OCI-LY3 (cell line): Measurements from ENCODE around the gene CRYGN.

Source experiments
- H2AFZ ChIP-seq: fragments of 200-600, 300-600 bp; shearing (Covaris generic); 2 replicates; pipeline ENCODE4 v1.6.0; 2014; ENCODE audit warnings: antibody characterized with exemption, low read depth, low read length
- H3K27ac ChIP-seq: fragments of 200-600, 300-600 bp; sonication (generic); 2 replicates; pipeline ENCODE4 v1.5.1; 2014; ENCODE audit warnings: mild to moderate bottlenecking, low read length, moderate library complexity, mixed read lengths
- H3K27me3 ChIP-seq: fragments of 200-600, 300-600 bp; sonication (generic); 2 replicates; pipeline ENCODE4 v1.6.1; 2014; ENCODE audit warnings: low read depth, low read length, mixed read lengths
- H3K36me3 ChIP-seq: fragments of 200-600, 300-600 bp; sonication (generic); replicated peaks from 2 replicates; pipeline ENCODE3; 2014; ENCODE audit warnings: low read depth, low read length, mixed read lengths
- H3K4me1 ChIP-seq: fragments of 300-600, 200-600 bp; sonication (generic); 2 replicates; pipeline ENCODE4 v1.6.1; 2014; ENCODE audit warnings: low read length, mixed read lengths
- H3K4me2 ChIP-seq: fragments of 200-600, 300-600 bp; sonication (generic); 2 replicates; pipeline ENCODE4 v1.6.1; 2014; ENCODE audit warnings: low read length, mixed read lengths
- H3K4me3 ChIP-seq: fragments of 300-600, 200-600 bp; sonication (generic); 2 replicates; pipeline ENCODE4 v1.5.1; 2014; ENCODE audit warnings: antibody characterized with exemption, mild to moderate bottlenecking, low read length, moderate library complexity
- H3K79me2 ChIP-seq: fragments of 300-600, 200-600 bp; shearing (Covaris generic); 2 replicates; pipeline ENCODE4 v1.6.1; 2014; ENCODE audit warnings: mild to moderate bottlenecking, low read length, mixed read lengths
- H3K9ac ChIP-seq: fragments of 300-600, 200-600 bp; shearing (Covaris generic); 2 replicates; pipeline ENCODE4 v1.6.0; 2014; ENCODE audit warnings: mild to moderate bottlenecking, low read length, moderate library complexity
- H3K9me3 ChIP-seq: fragments of 200-600, 300-600 bp; shearing (Covaris generic); 2 replicates; pipeline ENCODE4 v1.6.1; 2014; ENCODE audit warnings: low read length, mixed read lengths; ENCODE audit not compliant: insufficient read depth
- H4K20me1 ChIP-seq: fragments of 200-600, 300-600 bp; sonication (generic); 2 replicates; pipeline ENCODE4 v1.6.1; 2016; ENCODE audit warnings: low read length, mixed read lengths; ENCODE audit not compliant: insufficient read depth
- EZH2phosphoT487 ChIP-seq: fragments of 200-600 bp; shearing (Covaris generic); IDR thresholded peaks from 2 replicates; pipeline ENCODE4 v1.6.1; 2018; ENCODE audit warnings: antibody characterized with exemption, mixed run types, low read depth
- TF ChIP-seq, protein P1 (sequence below): fragments of 200-600, 300-600 bp; sonication (generic); IDR thresholded peaks from 2 replicates; pipeline ENCODE4 v1.5.1; 2014; ENCODE audit warnings: antibody characterized with exemption, low read length, low read depth

The CRYGN gene

GRCh38 chr7:151406051-151406875 lies 33.7 kb downstream of the CRYGN start:
- Histone ChIP-seq H3K4me1 (no peaks in the 10 kb centered on the region; the same call in 1 of the 2 replicates), H2AFZ (no peak overlapping the region), H3K9ac (no peak overlapping the region), H3K4me3 (no peak overlapping the region), H4K20me1 (no peaks in the 10 kb centered on the region; the same call in 1 of the 2 replicates), H3K27ac (no peak overlapping the region), H3K36me3 (no peaks in the 10 kb centered on the region), H3K79me2 (no peaks in the 10 kb centered on the region), H3K27me3 (peaks cover 22% of the 10 kb centered on the region), H3K4me2 (no peak overlapping the region), H3K9me3 (no peaks in the 10 kb centered on the region)
- no peak for TF ChIP-seq EZH2phosphoT487
- TF ChIP-seq, protein P1, sequence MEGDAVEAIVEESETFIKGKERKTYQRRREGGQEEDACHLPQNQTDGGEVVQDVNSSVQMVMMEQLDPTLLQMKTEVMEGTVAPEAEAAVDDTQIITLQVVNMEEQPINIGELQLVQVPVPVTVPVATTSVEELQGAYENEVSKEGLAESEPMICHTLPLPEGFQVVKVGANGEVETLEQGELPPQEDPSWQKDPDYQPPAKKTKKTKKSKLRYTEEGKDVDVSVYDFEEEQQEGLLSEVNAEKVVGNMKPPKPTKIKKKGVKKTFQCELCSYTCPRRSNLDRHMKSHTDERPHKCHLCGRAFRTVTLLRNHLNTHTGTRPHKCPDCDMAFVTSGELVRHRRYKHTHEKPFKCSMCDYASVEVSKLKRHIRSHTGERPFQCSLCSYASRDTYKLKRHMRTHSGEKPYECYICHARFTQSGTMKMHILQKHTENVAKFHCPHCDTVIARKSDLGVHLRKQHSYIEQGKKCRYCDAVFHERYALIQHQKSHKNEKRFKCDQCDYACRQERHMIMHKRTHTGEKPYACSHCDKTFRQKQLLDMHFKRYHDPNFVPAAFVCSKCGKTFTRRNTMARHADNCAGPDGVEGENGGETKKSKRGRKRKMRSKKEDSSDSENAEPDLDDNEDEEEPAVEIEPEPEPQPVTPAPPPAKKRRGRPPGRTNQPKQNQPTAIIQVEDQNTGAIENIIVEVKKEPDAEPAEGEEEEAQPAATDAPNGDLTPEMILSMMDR = no peak

GRCh38 chr7:151405588-151405987 lies 34.4 kb downstream of the CRYGN start:
- no peak overlapping the region for H3K4me3 ChIP-seq

DNA sequence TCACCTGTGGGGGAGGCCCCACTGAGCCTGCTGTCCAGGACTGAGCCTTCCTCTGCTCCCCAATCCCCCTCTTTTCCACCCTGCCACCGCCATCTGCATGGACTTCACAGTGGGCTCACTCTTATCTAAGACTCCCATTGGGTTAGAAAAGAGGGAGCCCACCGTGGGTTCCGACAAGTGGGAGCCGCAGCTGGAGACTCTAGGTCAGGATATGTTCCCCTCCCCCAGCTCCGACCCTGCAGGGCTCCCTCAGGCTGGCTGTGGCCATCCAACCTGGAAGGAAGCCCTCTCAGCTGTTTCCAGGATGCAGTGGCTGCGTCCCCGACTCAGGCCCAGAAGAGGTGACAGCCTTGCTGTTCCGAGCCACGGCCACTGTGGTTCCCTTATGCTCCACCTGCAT lies 34.9 kb downstream of the CRYGN start:
- TF ChIP-seq, protein P1 = no peak
- TF ChIP-seq EZH2phosphoT487 = no peak
- Histone ChIP-seq H3K27ac (no peak overlapping the region), H3K4me2 (no peak overlapping the region), H3K9me3 (no peaks in the 10 kb centered on the region), H3K4me3 (no peak overlapping the region), H3K36me3 (no peaks in the 10 kb centered on the region), H3K79me2 (no peaks in the 10 kb centered on the region), H3K4me1 (peaks cover 11% of the 10 kb centered on the region), H4K20me1 (peaks cover 3% of the 10 kb centered on the region; the same call in 1 of the 2 replicates), H3K27me3 (peaks cover 26% of the 10 kb centered on the region), H2AFZ (no peak overlapping the region), H3K9ac (no peak overlapping the region)

More at GRCh38 chr7:151405588-151405987, 34.4 kb downstream of the CRYGN start:
- Histone ChIP-seq H3K36me3 (no peaks in the 10 kb centered on the region), H3K4me2 (no peak overlapping the region), H3K27ac (no peak overlapping the region), H3K9me3 (no peaks in the 10 kb centered on the region), H4K20me1 (peaks cover 3% of the 10 kb centered on the region; the same call in 1 of the 2 replicates), H3K27me3 (peaks cover 26% of the 10 kb centered on the region), H3K79me2 (no peaks in the 10 kb centered on the region), H3K4me1 (peaks cover 6% of the 10 kb centered on the region), H2AFZ (no peak overlapping the region), H3K9ac (no peak overlapping the region)
- TF ChIP-seq, protein P1 = no peak
- no peak for TF ChIP-seq EZH2phosphoT487

- H3K9ac ChIP-seq = no peak overlapping the region
- no peak overlapping the region for H3K27ac ChIP-seq
- no peaks in the 10 kb centered on the region for H3K9me3 ChIP-seq
- H3K4me3 ChIP-seq = no peak overlapping the region
- H3K4me2 ChIP-seq = no peak overlapping the region
- H3K4me1 ChIP-seq = peaks cover 14% of the 10 kb centered on the region
- peaks cover 26% of the 10 kb centered on the region for H3K27me3 ChIP-seq
- H3K36me3 ChIP-seq = no peaks in the 10 kb centered on the region
- H3K79me2 ChIP-seq = no peaks in the 10 kb centered on the region
- no peak overlapping the region for H2AFZ ChIP-seq
- TF ChIP-seq, protein P1 = no peak
- TF ChIP-seq EZH2phosphoT487 = no peak
- peaks cover 3% of the 10 kb centered on the region; the same call in 1 of the 2 replicates for H4K20me1 ChIP-seq
Observed at GRCh38 chr7:151404216-151405011, 35.5 kb downstream of the CRYGN start.
